ENCODE measurements around the gene CNBD2.
"Not testable (repeated sequence)": the region's sequence is repeated elsewhere in the genome, so short reads cannot be mapped to it uniquely, and the experiment has no call there.

Gene CNBD2

DNA sequence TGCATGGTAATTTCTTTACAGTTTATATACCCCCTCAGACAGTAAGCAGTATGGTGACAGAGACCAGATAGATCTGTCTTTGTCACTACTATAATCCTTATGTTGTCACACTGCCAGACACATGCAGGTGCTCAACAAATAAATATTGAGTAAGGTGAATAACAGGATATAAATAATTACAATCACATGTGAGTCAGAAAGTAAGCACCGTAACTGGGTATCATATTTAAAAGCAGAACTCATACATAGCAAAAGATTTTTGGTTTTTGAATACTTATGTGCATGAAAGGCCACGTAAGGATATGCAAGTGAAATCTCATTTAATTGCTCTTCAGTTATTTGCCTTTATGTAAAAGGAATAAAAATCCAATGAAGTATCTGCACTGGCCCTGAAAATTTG lies 17.4 kb downstream of the CNBD2 start:
- Histone ChIP-seq H3K9me3 (no peaks in the 10 kb centered on the region), H3K27ac (no peak overlapping the region), H3K36me3 (no peaks in the 10 kb centered on the region), H3K4me1 (ENCODE audit: control insufficient read depth in 1 of 2, insufficient read depth in 1 of 2, low read depth in 1 of 2, low read length in 1 of 2) (no peaks in the 10 kb centered on the region), H3K4me3 (ENCODE audit: low read depth in 1 of 2, low read length in 1 of 2) (no peak overlapping the region), H3K27me3 (peaks cover 21% of the 10 kb centered on the region)
- TF ChIP-seq, protein P1, sequence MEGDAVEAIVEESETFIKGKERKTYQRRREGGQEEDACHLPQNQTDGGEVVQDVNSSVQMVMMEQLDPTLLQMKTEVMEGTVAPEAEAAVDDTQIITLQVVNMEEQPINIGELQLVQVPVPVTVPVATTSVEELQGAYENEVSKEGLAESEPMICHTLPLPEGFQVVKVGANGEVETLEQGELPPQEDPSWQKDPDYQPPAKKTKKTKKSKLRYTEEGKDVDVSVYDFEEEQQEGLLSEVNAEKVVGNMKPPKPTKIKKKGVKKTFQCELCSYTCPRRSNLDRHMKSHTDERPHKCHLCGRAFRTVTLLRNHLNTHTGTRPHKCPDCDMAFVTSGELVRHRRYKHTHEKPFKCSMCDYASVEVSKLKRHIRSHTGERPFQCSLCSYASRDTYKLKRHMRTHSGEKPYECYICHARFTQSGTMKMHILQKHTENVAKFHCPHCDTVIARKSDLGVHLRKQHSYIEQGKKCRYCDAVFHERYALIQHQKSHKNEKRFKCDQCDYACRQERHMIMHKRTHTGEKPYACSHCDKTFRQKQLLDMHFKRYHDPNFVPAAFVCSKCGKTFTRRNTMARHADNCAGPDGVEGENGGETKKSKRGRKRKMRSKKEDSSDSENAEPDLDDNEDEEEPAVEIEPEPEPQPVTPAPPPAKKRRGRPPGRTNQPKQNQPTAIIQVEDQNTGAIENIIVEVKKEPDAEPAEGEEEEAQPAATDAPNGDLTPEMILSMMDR (IDR thresholded peaks at IDR 0.05), result no peak

DNA sequence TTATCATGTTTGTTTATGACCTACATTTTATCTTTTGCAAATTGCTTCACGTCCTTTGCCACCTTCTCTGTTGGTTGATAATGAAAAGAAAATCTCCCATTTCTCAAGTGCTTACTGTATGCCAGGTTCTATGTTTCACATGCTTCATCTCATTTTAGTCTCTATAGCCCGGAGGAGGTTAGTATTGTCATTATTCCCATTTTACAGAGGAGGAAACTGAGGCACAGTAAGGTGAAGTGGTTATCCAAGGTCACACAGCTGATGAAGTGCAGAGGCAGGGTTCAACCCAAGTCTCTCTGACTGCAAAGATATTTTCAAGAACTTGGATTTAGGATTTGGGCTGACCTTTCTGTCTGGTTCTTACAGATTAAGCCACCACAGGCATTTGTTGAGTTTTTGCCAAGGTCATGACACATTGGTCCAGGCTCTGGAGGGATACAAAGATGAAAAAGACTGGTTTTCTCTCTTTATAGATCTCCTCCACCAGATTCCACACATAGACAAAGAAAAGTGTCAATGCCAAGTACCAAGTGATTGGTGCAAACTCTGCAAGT lies 20.6 kb downstream of the CNBD2 start:
- no peaks in the 10 kb centered on the region for H3K4me1 ChIP-seq (ENCODE audit: control insufficient read depth in 1 of 2, insufficient read depth in 1 of 2, low read depth in 1 of 2, low read length in 1 of 2)
- H3K9me3 ChIP-seq, result no peaks in the 10 kb centered on the region
- TF ChIP-seq, protein P1 (IDR thresholded peaks at IDR 0.05), result no peak
- no peak overlapping the region for H3K27ac ChIP-seq
- peaks cover 35% of the 10 kb centered on the region for H3K27me3 ChIP-seq
- H3K36me3 ChIP-seq, result no peaks in the 10 kb centered on the region
- no peak overlapping the region for H3K4me3 ChIP-seq (ENCODE audit: low read depth in 1 of 2, low read length in 1 of 2)

DNA sequence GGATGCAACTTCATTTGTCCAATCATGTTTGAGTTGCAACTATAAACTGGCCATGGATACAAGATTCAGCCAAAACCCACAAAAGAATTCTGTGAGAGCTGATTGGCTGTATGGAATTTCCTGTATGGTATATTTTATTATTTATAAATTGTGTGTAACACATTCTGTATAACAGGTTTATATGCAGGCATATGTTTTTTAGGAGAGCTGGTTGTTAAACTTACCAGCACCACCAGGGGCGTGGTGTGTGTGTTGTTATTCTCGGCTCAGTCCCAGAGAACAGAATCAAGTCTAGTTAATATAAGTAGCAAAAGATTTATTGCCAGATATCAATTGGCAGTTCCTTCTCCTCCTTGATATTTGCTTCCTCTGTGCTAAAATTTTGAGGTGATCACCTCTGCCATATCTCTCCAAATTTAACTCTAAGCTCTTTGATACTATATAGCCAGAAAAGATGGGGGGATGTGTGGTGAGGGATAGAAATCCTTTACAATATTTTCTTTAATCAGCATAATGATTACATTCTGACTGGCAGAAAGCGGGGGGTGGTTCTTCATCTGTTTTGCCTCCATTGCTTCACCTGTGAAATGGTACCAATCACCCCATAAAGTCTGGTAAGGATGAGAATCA lies 22.9 kb downstream of the CNBD2 start:
- Histone ChIP-seq H3K4me3 (ENCODE audit: low read depth in 1 of 2, low read length in 1 of 2) (no peak overlapping the region), H3K27ac (no peak overlapping the region), H3K4me1 (ENCODE audit: control insufficient read depth in 1 of 2, insufficient read depth in 1 of 2, low read depth in 1 of 2, low read length in 1 of 2) (no peaks in the 10 kb centered on the region), H3K27me3 (peaks cover 35% of the 10 kb centered on the region), H3K36me3 (no peaks in the 10 kb centered on the region), H3K9me3 (no peaks in the 10 kb centered on the region)
- TF ChIP-seq, protein P1 (IDR thresholded peaks at IDR 0.05), result no peak

DNA sequence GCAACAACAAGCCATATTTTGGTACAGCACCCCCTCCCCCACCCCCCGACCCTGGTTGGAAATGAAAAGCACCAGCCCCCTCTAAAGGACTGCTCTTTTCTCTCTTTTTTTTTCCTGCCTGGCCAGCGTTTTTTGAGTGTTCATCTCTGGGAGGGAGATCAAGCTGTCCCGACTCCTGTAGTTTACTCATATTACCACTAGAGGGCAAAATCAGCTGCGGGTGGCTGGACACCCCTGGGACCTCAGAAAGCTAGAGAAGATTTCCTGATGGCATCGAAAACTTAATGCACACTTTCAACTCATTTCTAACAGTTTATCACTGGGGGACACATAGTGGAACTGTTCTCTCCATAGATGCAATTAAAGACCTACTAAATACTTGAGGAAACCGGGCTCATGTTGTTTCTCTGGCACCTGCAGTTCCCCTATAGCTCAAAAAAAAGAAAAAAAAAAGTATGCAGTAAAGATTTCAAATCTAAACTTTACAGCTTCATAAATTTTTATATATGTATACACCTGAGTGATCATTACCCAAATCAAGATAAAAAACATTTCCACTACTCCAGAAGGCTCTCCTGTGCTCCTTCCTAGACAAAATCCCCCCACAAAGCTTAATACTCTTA lies 24.4 kb downstream of the CNBD2 start:
- no peak overlapping the region for H3K4me3 ChIP-seq (ENCODE audit: low read depth in 1 of 2, low read length in 1 of 2)
- TF ChIP-seq, protein P1 (IDR thresholded peaks at IDR 0.05), result peak; percentile 80
- H3K36me3 ChIP-seq, result no peaks in the 10 kb centered on the region
- H3K9me3 ChIP-seq, result no peaks in the 10 kb centered on the region
- H3K4me1 ChIP-seq (ENCODE audit: control insufficient read depth in 1 of 2, insufficient read depth in 1 of 2, low read depth in 1 of 2, low read length in 1 of 2), result no peaks in the 10 kb centered on the region
- H3K27ac ChIP-seq, result no peak overlapping the region
- peaks cover 35% of the 10 kb centered on the region for H3K27me3 ChIP-seq

DNA sequence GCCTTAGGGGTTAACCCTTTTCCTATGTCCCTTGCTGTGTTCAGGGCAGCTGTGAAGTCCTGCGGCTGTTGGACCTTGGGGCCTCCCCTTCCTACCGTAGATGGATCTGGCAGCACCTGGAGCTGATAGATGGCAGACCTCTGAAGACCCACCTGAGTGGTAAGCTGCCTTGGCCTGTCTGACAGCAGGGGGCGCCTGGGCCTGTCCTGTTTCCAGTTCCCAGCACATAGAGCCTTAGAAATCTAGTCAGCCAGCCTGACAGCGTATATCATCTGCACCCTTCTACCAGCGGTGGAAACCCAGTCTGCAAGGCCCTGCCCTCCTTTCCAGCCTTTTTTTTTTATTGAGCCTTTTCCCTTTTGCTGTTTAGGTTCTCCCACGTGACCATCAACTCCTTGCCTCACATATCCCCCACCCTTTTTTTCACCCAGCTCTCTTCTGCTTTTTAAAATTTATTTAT lies 26.6 kb downstream of the CNBD2 start:
- no peaks in the 10 kb centered on the region for H3K9me3 ChIP-seq
- no peak overlapping the region for H3K27ac ChIP-seq
- TF ChIP-seq, protein P1 (IDR thresholded peaks at IDR 0.05), result peak; percentile 46
- no peak overlapping the region for H3K4me3 ChIP-seq (ENCODE audit: low read depth in 1 of 2, low read length in 1 of 2)
- no peaks in the 10 kb centered on the region for H3K4me1 ChIP-seq (ENCODE audit: control insufficient read depth in 1 of 2, insufficient read depth in 1 of 2, low read depth in 1 of 2, low read length in 1 of 2)
- peaks cover 21% of the 10 kb centered on the region for H3K27me3 ChIP-seq
- H3K36me3 ChIP-seq, result no peaks in the 10 kb centered on the region

DNA sequence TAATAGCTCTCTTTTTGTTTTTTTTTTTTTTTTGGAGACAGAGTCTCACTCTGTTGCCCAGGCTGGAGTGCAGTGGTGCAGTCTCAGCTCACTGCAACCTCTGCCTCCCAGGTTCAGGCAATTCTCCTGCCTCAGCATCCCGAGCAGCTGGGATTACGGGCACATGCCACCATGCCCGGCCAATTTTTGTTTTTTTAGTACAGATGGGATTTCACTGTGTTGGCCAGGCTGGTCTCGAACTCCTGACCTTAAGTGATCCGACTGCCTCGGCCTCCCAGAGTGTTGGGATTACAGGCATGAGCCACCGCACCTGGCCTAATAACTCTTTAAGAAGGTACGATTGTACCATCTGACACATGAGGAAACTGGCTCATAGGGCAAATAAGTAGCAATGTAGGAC lies 28.1 kb downstream of the CNBD2 start:
- not testable (repeated sequence) for H3K4me3 ChIP-seq (ENCODE audit: low read depth in 1 of 2, low read length in 1 of 2); H3K27me3 ChIP-seq; H3K4me1 ChIP-seq (ENCODE audit: control insufficient read depth in 1 of 2, insufficient read depth in 1 of 2, low read depth in 1 of 2, low read length in 1 of 2); H3K9me3 ChIP-seq; H3K27ac ChIP-seq; H3K36me3 ChIP-seq

DNA sequence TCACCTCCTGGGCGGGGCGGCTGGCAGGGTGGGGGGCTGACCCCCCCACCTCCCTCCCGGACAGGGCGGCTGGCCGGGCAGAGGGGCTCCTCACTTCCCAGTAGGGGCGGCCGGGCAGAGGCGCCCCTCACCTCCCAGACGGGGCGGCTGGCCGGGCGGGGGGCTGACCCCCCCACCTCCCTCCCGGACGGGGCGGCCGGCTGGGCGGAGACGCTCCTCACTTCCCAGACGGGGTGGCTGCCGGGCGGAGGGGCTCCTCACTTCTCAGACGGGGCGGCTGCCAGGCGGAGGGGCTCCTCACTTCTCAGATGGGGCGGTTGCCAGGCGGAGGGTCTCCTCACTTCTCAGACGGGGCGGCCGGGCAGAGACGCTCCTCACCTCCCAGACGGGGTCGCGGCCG lies 32.9 kb downstream of the CNBD2 start:
- H3K4me3 ChIP-seq (ENCODE audit: low read depth in 1 of 2, low read length in 1 of 2); H3K27ac ChIP-seq; H3K36me3 ChIP-seq; H3K9me3 ChIP-seq; H3K27me3 ChIP-seq; H3K4me1 ChIP-seq (ENCODE audit: control insufficient read depth in 1 of 2, insufficient read depth in 1 of 2, low read depth in 1 of 2, low read length in 1 of 2): not testable (repeated sequence)

Measured in neutrophil (primary cell).